Measurements from ENCODE around the gene AFG1L. TPM values are rescaled to one million over a fixed set of nuclear protein-coding genes. Genes with fewer than 3 reads are reported as not detected.
A peak's percentile ranks its signal among the peaks of the same experiment; 100 is the strongest.

Gene AFG1L
- total and polyA plus RNA-seq, 2 donors (not counting 1 experiment from before 2014, with no cell fraction given) = 1.7 to 5.4 TPM

DNA sequence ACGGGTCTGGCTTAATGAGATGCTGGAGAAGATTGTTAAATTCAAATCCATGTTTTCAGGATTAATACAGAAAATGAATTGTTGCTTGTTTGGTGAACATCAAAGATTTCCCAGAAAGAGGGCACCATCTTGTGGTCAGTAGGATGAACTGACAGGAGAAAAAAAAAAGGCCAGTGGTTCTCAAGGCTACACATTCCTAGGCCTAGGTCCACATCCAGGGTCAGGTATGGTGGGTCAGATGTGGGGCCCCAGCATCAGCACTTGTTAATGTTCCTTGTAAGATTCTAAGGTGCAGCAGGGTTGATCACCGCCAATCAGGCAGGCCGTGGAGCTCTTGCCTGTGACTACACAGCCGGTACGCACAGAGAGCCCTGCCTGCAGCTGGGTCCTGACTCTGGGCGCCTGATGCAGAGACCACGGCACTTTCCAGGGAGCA, 231.9 kb downstream of the AFG1L start:
- Histone ChIP-seq H2AFZ (ENCODE audit: low read length) (no peak overlapping the region), H3K36me3 (ENCODE audit: control insufficient read depth, insufficient read depth, low read length) (no peaks in the 10 kb centered on the region), H3K79me2 (ENCODE audit: control insufficient read depth, insufficient read depth, low read length) (no peaks in the 10 kb centered on the region), H3K4me1 (ENCODE audit: control insufficient read depth, extremely low read depth, insufficient read depth, low read length) (no peaks in the 10 kb centered on the region), H4K20me1 (ENCODE audit: control insufficient read depth, extremely low read depth, insufficient read depth, low read length) (no peaks in the 10 kb centered on the region), H3K9me3 (ENCODE audit: control insufficient read depth, insufficient read depth, low read depth, low read length) (no peaks in the 10 kb centered on the region), H3K4me3 (replicated peaks in 1 of 4; ENCODE audit: control extremely low read depth in 1 of 4, insufficient read depth in 1 of 4, low read depth in 3 of 4, low read length in 4 of 4) (no peak overlapping the region), H3K9ac (ENCODE audit: insufficient read depth, low read length) (no peak overlapping the region), H3K27ac (ENCODE audit: insufficient read depth, low read length) (no peak overlapping the region), H3K27me3 (ENCODE audit: control insufficient read depth, insufficient read depth, low read length) (no peaks in the 10 kb centered on the region), H3K4me2 (ENCODE audit: extremely low read depth, insufficient read depth, low read length) (no peak overlapping the region)
- DNase-seq (ENCODE audit: low read depth in 2 of 2) = peak; percentile 35 to 66
- no peak for TF ChIP-seq EZH2 (IDR thresholded peaks at IDR 0.05; ENCODE audit: low read length, missing control alignments)
- peak; percentile 81 to 84 for TF ChIP-seq CTCF (conservative IDR thresholded peaks at IDR 0.05 in 1 of 2, IDR thresholded peaks at IDR 0.05 in 1 of 2; ENCODE audit: low read depth in 1 of 2, low read length in 2 of 2)

DNA sequence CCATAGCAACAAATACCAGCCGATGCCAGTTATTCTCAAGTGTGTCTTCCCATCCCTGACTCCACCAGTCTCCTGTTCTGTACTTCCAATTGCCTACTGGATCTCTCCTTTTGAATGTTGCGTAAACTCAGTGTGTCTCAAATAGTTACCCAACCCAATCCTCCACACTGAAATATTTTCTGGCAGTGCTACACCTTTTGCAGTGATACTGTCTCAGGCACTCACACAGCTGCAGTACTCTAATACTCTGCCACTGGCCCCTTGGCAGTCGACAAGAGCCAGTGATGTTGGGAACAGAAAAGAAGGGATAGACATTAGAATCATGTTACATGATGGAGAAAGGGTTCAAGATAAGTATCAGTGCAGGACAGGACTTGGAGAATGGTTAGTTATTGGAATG, 234.0 kb downstream of the AFG1L start:
- Histone ChIP-seq H3K27me3 (ENCODE audit: control insufficient read depth, insufficient read depth, low read length) (no peaks in the 10 kb centered on the region), H3K4me2 (ENCODE audit: extremely low read depth, insufficient read depth, low read length) (no peak overlapping the region), H3K79me2 (ENCODE audit: control insufficient read depth, insufficient read depth, low read length) (no peaks in the 10 kb centered on the region), H3K9ac (ENCODE audit: insufficient read depth, low read length) (no peak overlapping the region), H3K36me3 (ENCODE audit: control insufficient read depth, insufficient read depth, low read length) (no peaks in the 10 kb centered on the region), H4K20me1 (ENCODE audit: control insufficient read depth, extremely low read depth, insufficient read depth, low read length) (no peaks in the 10 kb centered on the region), H3K4me1 (ENCODE audit: control insufficient read depth, extremely low read depth, insufficient read depth, low read length) (no peaks in the 10 kb centered on the region), H3K27ac (ENCODE audit: insufficient read depth, low read length) (no peak overlapping the region), H3K4me3 (replicated peaks in 1 of 4; ENCODE audit: control extremely low read depth in 1 of 4, insufficient read depth in 1 of 4, low read depth in 3 of 4, low read length in 4 of 4) (no peak overlapping the region), H3K9me3 (ENCODE audit: control insufficient read depth, insufficient read depth, low read depth, low read length) (no peaks in the 10 kb centered on the region), H2AFZ (ENCODE audit: low read length) (no peak overlapping the region)
- TF ChIP-seq EZH2 (IDR thresholded peaks at IDR 0.05; ENCODE audit: low read length, missing control alignments) (no peak), CTCF (conservative IDR thresholded peaks at IDR 0.05 in 1 of 2, IDR thresholded peaks at IDR 0.05 in 1 of 2; ENCODE audit: low read depth in 1 of 2, low read length in 2 of 2) (no peak)
- DNase-seq (ENCODE audit: low read depth in 2 of 2) = no peak

DNA sequence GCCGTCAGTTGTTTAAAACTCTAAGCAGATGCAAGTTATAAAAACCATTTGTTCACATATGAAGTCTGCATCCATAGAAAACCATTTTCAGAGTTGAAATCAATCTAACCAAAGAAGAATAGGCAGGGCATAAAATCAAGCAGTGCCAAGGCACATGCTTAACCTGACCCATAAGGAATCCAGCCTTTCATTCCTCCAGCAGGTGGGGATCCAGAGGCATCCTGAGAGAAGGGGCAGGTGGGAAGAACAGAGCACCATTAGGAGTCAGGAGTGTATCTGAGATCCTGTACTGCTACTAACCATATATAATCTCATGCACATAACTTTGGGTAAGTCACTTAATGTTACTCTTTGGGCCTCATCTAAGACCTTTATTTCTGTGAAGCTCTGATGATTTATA, 236.5 kb downstream of the AFG1L start:
- no peaks in the 10 kb centered on the region for H3K9me3 ChIP-seq (ENCODE audit: control insufficient read depth, insufficient read depth, low read depth, low read length)
- H3K27ac ChIP-seq (ENCODE audit: insufficient read depth, low read length) = no peak overlapping the region
- no peak overlapping the region for H3K9ac ChIP-seq (ENCODE audit: insufficient read depth, low read length)
- no peak for DNase-seq (ENCODE audit: low read depth in 2 of 2)
- no peaks in the 10 kb centered on the region for H3K36me3 ChIP-seq (ENCODE audit: control insufficient read depth, insufficient read depth, low read length)
- TF ChIP-seq CTCF (conservative IDR thresholded peaks at IDR 0.05 in 1 of 2, IDR thresholded peaks at IDR 0.05 in 1 of 2; ENCODE audit: low read depth in 1 of 2, low read length in 2 of 2) (no peak), EZH2 (IDR thresholded peaks at IDR 0.05; ENCODE audit: low read length, missing control alignments) (no peak)
- H4K20me1 ChIP-seq (ENCODE audit: control insufficient read depth, extremely low read depth, insufficient read depth, low read length) = no peaks in the 10 kb centered on the region
- peaks cover 3% of the 10 kb centered on the region for H3K27me3 ChIP-seq (ENCODE audit: control insufficient read depth, insufficient read depth, low read length)
- no peak overlapping the region for H3K4me3 ChIP-seq (replicated peaks in 1 of 4; ENCODE audit: control extremely low read depth in 1 of 4, insufficient read depth in 1 of 4, low read depth in 3 of 4, low read length in 4 of 4)
- no peak overlapping the region for H3K4me2 ChIP-seq (ENCODE audit: extremely low read depth, insufficient read depth, low read length)
- no peaks in the 10 kb centered on the region for H3K79me2 ChIP-seq (ENCODE audit: control insufficient read depth, insufficient read depth, low read length)
- no peak overlapping the region for H2AFZ ChIP-seq (ENCODE audit: low read length)
- H3K4me1 ChIP-seq (ENCODE audit: control insufficient read depth, extremely low read depth, insufficient read depth, low read length) = no peaks in the 10 kb centered on the region
